H1 (cell line): ENCODE data around the gene SIRT7. TPM values are rescaled to one million over a fixed set of nuclear protein-coding genes. Genes with fewer than 3 reads are reported as not detected.

Source experiments
- CTCF ChIP-seq, 3 experiments: IDR thresholded peaks; 1 replicate in 2 of 3; 2 replicates in 1 of 3; pipeline versions ENCODE4 v1.5.1 to v1.6.1; 2011; ENCODE audit warnings: low read length in 3 of 3, mild to moderate bottlenecking in 3 of 3, inconsistent platforms in 2 of 3, low read depth in 1 of 3, moderate library complexity in 1 of 3; ENCODE audit not compliant: insufficient read depth in 1 of 3; ENCODE audit errors: control extremely low read depth in 1 of 3
- polyA plus RNA-seq, 7 experiments: library from polyadenylated mRNA; depleted of rRNA in 3 of 7; stranded (reverse) in 5 of 7; unstranded in 2 of 7; fragments of >200 nt in 5 of 7; fragments of 200-250 nt in 2 of 7; gene quantifications; 1 replicate in 5 of 7; 2 replicates in 1 of 7; 4 replicates in 1 of 7; pipeline versions ENCODE4 v1.2.1 to v1.2.3, GENCODE V29; 2011 to 2013; ENCODE audit warnings: missing spikeins in 2 of 7, mixed read lengths in 2 of 7
- total RNA-seq: library from RNA; stranded (reverse); fragmentation: NEBNext Ultra II Directional; extraction: Animal tissue kit (Norgen Biotek cat#: 25700); gene quantifications from 2 replicates; pipeline ENCODE4 v1.2.1, GENCODE V29; 2021

Gene SIRT7
- total and polyA plus RNA-seq, 2 of the 8 experiments (the other 6 are each of a cell fraction or from before 2014, with no cell fraction given): 5.8 to 16.6 TPM

DNA sequence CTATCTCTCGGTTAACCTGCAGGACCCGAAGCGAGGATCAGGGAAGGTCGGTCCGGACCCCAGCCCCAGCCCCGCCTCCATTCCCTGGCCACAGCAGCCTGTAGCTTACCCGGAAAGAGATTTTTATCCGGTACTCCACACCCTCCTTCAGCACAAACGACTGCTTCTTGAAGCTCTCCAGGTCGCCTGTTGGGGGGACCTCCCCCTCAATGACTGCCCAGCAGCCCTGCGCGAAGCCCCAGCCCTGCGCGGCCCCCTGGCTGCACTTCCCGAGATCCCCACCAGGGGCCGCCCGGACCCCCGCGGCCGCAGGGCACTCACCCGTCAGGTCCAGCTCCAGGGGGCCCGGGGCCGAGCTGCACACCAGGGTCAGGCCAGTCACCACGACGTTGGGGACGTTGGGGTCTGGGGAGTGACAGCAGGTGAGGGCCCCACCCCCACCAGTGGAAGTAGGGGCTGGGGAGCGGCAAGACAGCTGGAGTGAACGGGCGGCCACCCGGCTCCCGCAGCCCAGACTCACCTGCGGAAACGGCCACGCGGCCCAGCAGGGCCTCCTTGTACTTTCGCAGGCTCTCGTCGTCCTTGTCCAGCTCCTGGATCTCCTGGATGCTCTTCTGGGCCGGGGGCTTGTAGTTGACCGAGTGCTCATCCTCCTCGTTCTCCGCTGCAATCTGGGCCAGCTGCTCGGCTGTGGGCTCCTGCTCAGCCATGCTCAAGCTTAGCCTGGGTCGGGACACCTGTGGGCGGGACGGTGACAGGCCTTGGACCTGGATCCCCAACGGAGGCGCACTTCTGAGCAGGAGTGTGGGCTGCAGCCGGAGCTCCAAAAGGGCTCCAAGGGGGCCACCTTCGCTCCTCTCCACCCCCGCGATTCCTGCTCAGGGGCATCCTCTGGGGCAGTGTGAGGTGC, 48.5 kb downstream of the SIRT7 start (continued):
- peak; percentile 72 to 76 (median 76) for TF ChIP-seq CTCF (IDR thresholded peaks at IDR 0.05; ENCODE audit: control extremely low read depth in 1 of 3, insufficient read depth in 1 of 3, low read depth in 1 of 3, low read length in 3 of 3)
